ENCODE results near the gene MEF2D. TPM values are rescaled to one million over a fixed set of nuclear protein-coding genes. Genes with fewer than 3 reads are reported as not detected.

The MEF2D gene
- total RNA-seq, 1 donor from 2014 or later: 10.6 TPM

DNA sequence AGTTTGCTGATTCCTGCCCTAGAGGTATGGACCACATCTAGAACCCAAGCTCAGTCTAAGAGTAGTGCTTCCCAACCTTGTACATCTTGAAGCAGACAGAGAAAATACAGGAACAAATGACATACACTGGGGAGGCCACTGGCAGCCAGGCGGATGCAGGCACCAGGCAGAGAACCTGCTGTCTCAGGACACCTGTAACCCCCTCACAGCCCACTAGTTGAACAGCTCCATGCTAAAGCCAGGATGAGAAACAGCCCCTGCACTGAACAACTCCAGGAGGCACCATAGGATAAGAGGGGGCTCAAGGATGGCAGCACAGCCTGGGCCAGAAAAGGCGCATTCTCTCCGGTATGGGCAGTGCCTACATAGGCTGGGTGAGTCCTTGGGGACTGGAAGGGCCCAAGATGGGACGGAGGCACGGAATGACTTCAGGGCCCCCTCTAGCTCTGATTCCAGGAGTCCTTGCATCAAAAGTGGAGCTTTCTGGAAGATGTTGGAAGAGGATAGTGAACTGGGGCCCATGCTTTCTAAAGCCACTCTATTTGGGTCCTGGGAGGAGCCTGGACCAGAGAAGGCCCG lies 16.0 kb downstream of the MEF2D start:
- TF ChIP-seq, protein P1, sequence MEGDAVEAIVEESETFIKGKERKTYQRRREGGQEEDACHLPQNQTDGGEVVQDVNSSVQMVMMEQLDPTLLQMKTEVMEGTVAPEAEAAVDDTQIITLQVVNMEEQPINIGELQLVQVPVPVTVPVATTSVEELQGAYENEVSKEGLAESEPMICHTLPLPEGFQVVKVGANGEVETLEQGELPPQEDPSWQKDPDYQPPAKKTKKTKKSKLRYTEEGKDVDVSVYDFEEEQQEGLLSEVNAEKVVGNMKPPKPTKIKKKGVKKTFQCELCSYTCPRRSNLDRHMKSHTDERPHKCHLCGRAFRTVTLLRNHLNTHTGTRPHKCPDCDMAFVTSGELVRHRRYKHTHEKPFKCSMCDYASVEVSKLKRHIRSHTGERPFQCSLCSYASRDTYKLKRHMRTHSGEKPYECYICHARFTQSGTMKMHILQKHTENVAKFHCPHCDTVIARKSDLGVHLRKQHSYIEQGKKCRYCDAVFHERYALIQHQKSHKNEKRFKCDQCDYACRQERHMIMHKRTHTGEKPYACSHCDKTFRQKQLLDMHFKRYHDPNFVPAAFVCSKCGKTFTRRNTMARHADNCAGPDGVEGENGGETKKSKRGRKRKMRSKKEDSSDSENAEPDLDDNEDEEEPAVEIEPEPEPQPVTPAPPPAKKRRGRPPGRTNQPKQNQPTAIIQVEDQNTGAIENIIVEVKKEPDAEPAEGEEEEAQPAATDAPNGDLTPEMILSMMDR (conservative IDR thresholded peaks at IDR 0.05; ENCODE audit: low read depth, low read length): no peak
- no peak for DNase-seq (ENCODE audit: low read depth)
- no peak overlapping the region for H3K4me3 ChIP-seq (ENCODE audit: low read depth, low read length)

DNA sequence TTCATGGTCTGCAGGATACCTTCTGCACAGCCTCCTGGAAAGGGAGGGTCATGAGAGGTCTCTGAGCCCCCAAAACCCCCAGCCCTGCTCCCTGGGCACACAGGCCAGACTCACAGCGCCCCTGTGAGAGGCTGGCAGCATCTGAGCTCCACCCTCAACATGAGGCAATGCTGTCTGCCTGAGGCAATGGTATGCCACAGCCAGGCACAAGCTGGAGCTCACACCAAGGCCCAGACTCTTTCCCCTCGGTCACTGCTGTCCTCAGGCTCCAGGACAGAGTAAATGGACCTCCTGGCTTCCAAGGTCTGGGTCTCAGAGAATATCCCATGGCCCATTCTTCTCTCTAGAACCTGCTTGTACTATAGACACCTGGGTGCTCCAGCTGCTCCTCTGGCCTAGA lies 17.2 kb downstream of the MEF2D start:
- no peak for DNase-seq (ENCODE audit: low read depth)

DNA sequence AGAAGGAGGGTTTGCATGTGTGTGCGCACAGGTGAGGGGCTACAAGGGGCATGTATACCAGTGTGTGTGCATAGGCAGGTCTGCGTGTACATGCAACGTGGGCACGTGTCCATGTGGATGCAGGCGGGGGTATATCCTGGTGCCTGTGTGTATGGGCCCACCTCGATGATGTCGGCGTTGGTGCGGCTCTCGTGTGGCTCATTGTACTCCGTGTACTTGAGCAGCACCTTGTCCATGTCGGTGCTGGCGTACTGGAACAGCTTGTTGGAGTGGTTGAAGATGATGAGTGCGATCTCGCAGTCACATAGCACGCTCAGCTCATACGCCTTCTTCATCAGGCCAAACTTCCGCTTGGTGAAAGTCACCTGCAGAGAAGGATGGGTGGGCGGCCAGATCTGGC lies 18.3 kb downstream of the MEF2D start:
- no peak for DNase-seq (ENCODE audit: low read depth)
- TF ChIP-seq, protein P1 (conservative IDR thresholded peaks at IDR 0.05; ENCODE audit: low read depth, low read length): no peak
- no peak overlapping the region for H3K4me3 ChIP-seq (ENCODE audit: low read depth, low read length)

More for the DNA sequence above, 17.2 kb downstream of the MEF2D start:
- TF ChIP-seq, protein P1 (conservative IDR thresholded peaks at IDR 0.05; ENCODE audit: low read depth, low read length): no peak
- no peak overlapping the region for H3K4me3 ChIP-seq (ENCODE audit: low read depth, low read length)

DNA sequence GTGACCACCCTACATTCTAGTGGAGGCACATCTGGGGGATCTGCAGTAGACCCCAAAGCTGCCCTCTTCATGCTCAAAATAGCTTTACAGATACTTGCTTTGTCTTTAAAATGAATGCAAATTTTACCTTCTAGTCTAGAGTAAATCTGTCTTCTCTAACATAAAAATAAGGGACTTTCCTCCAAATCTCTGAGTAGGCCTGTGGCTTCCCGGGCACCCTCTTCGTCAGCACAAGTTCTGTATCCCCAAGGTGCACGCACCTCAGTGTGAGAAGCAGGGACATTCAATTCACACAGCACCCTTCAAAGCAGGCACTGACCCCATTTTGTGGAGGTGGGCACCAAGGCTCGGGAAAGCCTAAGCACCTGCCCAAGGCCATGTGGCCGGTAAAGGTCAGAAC lies 19.0 kb downstream of the MEF2D start:
- TF ChIP-seq, protein P1 (conservative IDR thresholded peaks at IDR 0.05; ENCODE audit: low read depth, low read length): no peak
- H3K4me3 ChIP-seq (ENCODE audit: low read depth, low read length): no peak overlapping the region
- DNase-seq (ENCODE audit: low read depth): no peak

DNA sequence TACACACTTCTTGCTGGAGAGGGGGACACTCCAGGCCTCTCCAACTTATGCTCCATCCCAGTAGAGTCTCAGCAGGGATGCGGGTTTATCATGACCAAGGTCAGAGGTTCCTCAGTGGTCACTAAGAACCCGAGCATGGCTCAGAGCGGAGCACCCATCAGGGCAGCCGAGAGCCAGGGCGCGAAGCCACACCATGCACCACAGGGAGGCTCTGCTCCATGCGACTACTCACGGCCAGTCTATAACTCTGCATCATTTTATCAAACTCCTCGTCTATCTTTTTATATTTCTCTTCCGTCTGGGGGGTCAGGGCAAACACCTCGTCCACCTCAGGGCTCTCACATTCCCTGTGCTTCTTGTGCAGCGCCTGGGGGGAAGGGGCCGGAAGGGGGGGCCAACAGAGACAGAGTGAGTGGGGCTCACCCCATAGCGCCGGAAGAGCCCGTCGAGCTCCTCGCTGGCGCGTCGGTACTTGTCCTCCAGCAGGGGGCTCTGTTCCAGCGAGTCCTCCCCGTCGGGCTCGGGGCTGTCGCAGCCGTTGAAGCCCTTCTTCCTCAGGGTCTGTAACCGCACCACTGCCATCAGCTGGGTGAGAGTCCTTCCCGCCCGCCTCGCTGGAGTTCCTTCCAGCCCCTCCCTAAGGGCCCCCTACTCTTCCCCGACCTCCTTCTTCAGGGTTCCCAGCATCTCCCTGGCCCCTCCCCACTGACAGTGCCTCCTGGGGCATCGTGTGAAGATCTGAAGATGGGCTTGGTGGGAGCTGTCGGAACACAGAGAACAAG lies 20.0 kb downstream of the MEF2D start:
- TF ChIP-seq, protein P1 (conservative IDR thresholded peaks at IDR 0.05; ENCODE audit: low read depth, low read length): peak; percentile 55
- no peak for DNase-seq (ENCODE audit: low read depth)
- H3K4me3 ChIP-seq (ENCODE audit: low read depth, low read length): no peak overlapping the region

DNA sequence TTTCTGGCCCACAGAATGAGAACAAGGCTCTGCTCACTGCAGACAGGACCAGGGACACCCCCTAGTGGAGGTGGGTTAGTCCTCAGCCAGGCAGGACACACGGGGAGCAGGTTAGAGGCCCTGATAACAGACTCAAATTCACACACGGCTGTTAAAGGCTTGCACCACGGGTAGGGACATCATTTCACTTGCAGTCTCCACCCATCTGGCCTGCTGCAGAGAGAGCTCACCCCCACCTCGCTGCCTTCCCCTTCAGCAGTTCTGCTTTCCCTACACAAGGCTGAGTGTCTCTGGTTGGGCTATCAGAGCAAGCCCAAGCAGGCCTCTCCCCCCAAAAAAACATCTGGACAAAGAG lies 20.6 kb downstream of the MEF2D start:
- H3K4me3 ChIP-seq (ENCODE audit: low read depth, low read length): no peak overlapping the region
- no peak for DNase-seq (ENCODE audit: low read depth)

More for the DNA sequence above, 20.6 kb downstream of the MEF2D start:
- TF ChIP-seq, protein P1 (conservative IDR thresholded peaks at IDR 0.05; ENCODE audit: low read depth, low read length): peak; percentile 34
